RPMI8226 (cell line): ENCODE measurements around the gene COX11.
A peak's percentile ranks its signal among the peaks of the same experiment; 100 is the strongest.

ENCODE experiments used
- DNase-seq: peaks from one replicate; pipeline ENCODE4 v3.0.0-alpha.2; 2015

The COX11 gene

GRCh38 chr17:54968262-54968987 lies at the start of gene COX11, which contains the start of gene STXBP4:
Gene COX11 (minus strand): TSS chr17:54968654. CDS start chr17:54968646, 8 bp downstream.
Gene STXBP4 (plus strand): TSS chr17:54968765. CDS start chr17:54986220, 17,455 bp downstream.
- DNase-seq: peak; percentile 98

DNA sequence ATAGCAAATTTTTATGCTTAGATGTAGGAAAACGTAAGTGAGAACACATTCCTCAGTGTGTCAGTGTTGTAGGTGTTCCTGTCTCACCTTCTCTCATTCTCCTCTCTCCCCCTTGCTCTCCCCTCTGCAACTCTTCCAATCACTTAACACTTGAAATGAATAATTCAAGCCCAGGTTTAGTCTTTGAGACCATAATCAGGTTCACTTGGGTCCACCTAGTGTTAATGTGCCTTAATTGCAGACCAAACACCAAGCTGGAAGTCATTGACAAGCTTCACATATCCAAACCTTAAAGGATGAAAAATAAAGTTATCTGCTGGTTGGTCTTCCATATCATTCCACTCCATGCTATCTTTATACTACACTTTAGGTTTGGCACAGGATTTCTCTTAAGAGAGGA lies 37.1 kb upstream of the COX11 start:
- DNase-seq: peak; percentile 39

GRCh38 chr17:55004484-55004883 lies 36.0 kb upstream of the COX11 start:
- no peak for DNase-seq

DNA sequence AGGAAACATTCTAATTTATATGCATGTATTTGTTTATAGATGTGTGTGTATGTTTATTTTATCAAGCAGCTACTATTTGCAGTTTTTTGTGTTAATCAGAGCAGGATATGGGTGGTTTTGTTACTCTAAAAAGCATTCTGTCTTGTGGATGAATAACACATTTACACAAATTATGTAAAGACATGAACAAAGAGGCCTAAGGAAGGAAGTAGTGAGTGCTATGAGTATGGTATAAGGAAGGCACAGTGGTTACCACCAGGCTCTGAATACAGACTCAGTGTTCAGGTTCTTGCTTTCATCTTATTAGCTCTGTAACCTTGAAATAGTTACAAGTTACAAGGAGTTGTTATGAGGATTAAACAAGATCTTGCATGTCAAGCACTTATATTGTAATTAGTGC lies 34.0 kb upstream of the COX11 start:
- no peak for DNase-seq

DNA sequence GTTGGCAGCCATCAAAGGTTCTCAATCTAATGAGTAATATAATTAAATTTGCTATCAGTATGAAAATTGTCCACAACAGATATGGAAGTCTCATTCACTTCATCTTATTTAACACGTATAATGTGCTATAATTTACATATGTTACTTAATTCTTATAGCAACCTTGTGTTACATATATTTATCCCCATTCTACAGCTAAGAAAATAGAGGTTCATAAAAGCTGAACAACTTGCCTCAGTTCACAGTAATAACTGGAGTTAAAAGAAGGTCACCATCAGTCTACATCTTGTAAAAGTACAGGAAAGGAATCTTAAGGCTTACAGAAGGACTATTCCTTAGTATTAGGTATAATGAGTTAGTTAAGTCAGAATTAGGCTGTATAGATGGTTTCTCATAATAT lies 28.0 kb upstream of the COX11 start:
- DNase-seq: no peak

GRCh38 chr17:54992797-54993639 lies 24.6 kb upstream of the COX11 start:
- peak; percentile 60 for DNase-seq

DNA sequence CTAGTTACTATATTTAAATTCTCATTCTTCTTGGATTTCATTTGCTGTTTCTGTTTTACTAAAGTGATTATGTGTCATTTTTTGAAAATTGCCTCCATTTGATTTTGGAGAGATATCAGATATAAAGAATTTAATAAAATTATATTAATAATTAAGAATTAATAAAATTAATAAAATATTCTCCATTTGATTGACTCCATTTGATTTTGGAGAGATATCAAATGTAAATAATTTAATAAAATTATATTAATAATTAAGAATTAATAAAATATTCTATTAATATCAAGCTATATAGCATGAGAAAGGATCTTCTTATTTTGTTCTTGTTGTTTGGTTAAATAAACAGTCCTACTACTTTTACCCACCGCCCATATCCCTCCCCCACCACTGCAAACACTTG lies 23.1 kb upstream of the COX11 start:
- no peak for DNase-seq

- no peak for DNase-seq
Measured at GRCh38 chr17:54990118-54990517, 21.7 kb upstream of the COX11 start.

DNA sequence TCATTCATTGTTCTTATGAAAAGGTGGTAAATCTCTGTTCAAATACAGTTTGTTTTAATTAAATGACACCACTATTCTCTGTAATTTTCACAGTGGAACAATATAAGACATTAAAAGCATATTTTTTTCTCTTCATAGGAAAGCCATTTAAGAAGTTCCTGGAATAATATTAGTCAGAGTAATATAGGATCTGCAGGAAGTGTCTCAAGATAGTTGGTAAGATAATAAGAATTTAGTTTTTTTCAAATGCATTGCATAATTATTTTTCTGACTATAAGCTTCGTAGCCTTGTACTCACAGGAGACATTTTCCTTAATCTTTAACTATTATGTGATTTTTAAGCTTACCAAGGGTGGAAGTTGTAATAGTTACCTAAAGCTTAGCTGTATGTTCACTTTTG lies 17.0 kb upstream of the COX11 start:
- no peak for DNase-seq

- DNase-seq: no peak
Measured at GRCh38 chr17:54983260-54983659, 14.8 kb upstream of the COX11 start.

GRCh38 chr17:54982399-54982798 lies 13.9 kb upstream of the COX11 start:
- DNase-seq: no peak

- DNase-seq: no peak
Measured at GRCh38 chr17:54980375-54980774, 11.9 kb upstream of the COX11 start.

DNA sequence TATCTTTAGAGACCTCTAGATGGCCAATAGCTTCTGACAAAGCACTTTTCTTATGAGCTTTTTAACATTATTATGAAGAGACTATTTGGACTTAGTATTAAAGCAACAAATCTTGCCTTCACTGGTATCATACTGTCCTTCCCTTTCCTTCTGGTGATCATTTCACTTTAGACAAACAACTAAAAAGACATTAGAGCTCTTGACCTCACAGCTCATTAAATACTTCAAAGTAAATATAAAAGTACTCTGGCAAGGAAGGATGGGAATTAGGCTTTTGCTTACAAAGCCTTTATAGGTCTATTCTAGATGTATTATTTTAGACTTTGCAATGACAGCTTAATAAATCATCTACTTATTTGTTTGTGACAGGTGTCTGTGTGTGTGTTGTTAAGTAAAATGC lies 11.2 kb upstream of the COX11 start:
- no peak for DNase-seq

- DNase-seq: no peak
Measured at GRCh38 chr17:54977744-54978143, 9.3 kb upstream of the COX11 start.

DNA sequence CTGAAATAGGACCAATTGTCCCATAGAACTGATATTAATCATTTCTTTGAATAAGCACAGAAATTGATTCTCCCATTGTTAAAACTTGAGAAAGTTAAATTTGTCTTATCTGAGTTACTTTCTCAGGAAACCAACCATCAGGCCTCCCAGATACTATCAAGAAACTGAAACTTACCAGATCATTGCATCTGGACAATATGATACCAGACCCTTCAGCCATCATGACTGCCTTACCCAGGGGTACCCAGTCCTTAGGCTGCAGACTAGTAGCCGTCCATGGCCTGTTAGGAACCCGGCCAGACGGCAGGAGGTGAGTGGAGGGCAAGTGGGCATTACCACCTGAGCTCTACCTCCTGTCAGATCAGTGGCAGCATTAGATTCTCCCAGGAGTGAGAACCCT lies 7.9 kb upstream of the COX11 start:
- DNase-seq: no peak

DNA sequence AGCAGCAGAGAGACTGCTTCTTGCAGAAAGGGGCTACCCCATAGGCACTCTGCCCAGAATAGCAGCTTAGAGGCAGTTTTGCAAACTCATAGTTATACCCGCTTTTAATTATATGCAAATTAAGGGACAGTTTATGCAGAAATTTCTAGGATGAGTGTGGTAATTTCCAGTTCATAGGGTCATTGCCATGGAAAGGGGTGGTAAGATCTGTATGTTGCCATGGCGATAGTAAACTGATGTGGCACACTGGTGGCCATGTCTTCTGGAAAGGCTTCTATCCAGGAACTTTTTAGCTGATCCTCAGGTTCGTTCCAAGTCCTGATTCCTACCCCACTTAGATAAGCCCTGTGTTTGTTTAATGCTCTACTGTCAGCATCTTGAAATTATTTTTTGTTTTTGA lies 6.3 kb upstream of the COX11 start:
- DNase-seq: no peak

DNA sequence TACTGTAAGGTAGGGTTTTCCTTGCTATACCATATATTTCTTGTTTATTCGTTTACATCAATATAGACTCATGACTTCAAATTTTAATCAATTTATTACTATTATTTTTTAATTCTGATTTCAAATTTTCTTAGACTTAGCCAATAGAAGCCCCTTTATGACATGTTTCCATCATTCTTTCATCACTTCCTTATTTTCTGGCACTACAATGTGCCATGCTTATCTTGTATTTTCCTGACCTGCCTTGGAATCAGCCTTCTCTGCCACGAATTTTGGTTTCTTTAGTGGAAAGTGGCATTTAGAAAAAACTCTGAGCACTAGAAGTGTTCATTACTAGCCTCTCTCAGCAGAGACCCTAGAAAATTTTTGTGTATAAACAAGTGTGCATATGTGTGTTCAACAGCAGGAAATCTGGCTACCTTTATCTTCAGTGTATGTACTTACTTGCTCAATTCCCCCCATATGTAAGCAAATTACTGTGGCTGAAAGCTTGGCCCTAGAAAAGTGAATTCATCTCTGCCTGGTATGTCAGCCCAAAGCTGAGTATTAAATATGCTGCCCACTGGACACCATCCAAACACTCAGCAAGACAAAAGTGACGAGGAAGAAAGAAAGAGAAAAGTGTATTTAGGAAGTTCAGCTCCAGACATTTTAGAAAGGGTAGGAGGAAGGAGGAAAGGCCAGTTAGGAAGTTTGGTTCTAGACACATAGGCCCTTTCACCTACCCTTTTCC lies 4.1 kb upstream of the COX11 start:
- no peak for DNase-seq

DNA sequence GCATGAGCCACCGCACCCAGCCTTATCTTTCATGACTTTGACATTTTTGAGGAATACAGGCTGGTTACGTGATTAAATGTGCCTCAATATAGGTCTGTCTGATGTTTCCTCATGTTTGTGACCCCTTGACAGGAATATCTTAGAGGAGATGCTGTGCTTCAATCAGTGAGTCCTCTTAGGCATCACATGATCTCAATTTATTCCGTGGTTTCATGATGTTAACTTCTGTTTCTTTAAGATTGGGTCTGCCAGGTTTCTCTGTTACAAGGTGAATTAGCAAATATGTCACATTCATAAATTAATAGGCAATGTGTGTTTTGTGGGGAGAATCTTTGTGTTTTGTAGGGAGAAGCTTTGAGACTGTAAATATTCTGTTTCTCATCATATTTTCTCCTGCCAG lies 3.4 kb upstream of the COX11 start:
- no peak for DNase-seq

DNA sequence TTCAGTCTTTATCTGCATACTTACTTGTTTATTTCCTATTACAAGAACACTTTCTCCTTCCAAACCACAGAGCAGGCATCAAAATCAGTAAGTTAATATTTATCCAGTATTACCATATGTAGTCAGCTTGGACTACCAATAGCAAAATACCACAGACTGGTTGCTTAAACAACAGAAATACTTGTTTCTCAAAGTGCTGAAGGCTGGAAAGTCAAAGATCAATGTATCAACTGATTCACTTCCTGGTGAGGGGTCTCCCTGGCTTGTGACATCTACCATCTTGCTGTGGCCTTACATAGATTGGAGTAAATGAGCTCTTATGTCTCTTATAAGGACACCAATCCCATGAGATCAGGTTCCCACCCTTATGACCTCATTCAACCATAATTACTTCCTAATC lies 2.7 kb upstream of the COX11 start:
- DNase-seq: no peak

DNA sequence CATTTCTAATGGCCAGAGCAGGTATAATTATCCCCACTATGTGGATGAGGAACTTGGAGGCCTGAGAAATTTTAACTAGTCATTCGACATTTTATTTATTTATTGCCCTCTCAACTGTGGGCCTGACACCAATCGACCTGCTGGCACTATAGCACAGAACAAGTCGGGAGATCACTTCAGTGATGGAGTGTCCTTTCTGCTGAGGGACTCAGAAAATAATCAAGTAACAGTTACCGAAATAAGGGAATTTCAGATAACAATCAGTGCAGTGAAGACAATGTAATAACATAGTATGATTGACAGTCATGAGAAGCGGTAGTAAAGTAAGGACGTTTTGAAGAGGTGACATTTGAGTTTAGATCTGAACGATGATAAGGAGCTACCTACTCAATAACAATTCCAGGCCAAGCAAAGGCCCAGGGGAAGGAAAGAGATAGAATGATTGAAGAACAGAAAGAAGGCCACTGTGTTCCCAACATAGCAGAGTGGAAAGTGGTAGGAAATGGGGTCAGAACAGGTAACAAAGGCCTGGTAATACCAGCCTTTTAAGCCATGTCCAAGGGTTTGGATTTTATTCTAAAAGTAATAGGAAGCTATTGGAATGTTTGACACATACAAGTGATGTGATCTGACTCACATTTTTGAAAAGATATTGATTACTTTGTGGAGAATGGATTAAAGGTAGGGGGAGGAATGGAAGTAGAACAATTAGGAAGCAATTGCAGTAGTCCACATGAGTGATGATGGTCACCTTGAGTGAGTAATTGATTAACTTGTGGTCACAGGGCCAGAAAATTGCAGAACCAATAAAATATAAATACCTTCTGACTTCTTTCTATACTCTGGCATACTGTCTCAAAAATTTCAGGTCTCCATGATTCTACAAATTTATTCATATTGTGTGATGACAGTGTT lies 1.5 kb upstream of the COX11 start:
- no peak for DNase-seq

DNA sequence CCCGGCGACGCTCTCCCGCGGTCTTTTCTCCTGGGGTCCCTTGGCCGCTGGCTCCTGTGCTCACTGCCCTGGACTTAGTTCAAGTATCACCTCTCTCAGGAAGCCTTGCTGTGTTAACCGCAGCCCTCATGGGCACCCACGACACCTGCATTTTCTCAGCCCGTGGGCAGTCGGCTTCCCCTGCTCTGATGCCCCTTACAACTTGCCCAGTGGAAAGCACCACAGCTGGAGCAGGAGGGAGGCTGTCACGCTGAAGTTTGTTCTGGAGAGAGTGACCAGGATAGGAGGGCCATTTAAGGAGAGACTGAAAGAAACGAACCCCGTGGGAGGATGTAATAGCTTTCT lies 506 bp upstream of the COX11 start:
- DNase-seq: no peak

DNA sequence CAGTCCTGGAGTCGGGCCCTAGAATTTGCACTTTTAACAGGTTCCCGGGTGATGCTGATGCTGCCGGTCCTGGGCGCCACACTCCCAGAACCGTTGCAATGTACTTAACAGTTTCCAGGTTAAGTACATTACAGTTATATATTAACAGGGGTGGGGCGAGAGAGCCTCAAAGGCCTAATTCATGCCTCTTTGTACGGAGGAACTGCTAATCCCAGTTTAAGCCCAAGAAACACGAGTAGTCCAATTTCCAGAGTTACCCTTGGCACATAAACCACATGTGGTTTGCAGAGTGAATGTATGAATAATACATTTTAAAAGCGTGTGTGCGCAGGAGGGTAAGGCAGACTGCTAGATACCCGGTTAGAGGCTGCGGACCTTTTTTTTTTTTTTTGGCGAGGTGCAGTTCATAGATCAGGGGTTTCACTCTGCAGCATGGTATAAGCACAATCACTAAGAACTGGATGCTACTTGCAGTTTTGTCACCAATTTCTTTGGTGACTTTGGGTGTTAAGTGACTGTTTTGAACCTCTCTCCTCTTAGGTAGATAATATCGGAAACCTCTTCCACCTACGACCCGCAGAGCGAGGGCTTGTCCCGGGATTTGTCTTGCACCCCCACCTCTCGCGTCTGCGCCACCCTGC lies 713 bp downstream of the COX11 start:
- DNase-seq: peak; percentile 74
